D721Med (cell line): Measurements from ENCODE around the gene TRAM2.

Experiments
- DNase-seq: peaks from one replicate; pipeline ENCODE4 v3.0.0; 2011; ENCODE audit warnings: low spot score; ENCODE audit not compliant: insufficient read length
- FAIRE-seq: peaks from 2 replicates; lab custom pipeline; 2011; peaks lifted over from hg19 to GRCh38; lab: Jason Lieb, UNC
- CTCF ChIP-seq: IDR thresholded peaks from 2 replicates; pipeline ENCODE4 v1.5.1; 2012; ENCODE audit warnings: mild to moderate bottlenecking, control low read depth; ENCODE audit not compliant: insufficient read depth; ENCODE audit errors: missing control alignments

The TRAM2 gene

GRCh38 chr6:52587001-52587400, 10.1 kb upstream of the TRAM2 start:
- no peak for TF ChIP-seq CTCF
- FAIRE-seq, result no peak

GRCh38 chr6:52584203-52584602, 7.3 kb upstream of the TRAM2 start:
- no peak for TF ChIP-seq CTCF
- FAIRE-seq (no peak), DNase-seq (no peak)

More at GRCh38 chr6:52587001-52587400, 10.1 kb upstream of the TRAM2 start:
- no peak for DNase-seq

- FAIRE-seq (no peak), DNase-seq (no peak)
- no peak for TF ChIP-seq CTCF
These were observed 6.1 kb upstream of the TRAM2 start for GRCh38 chr6:52582996-52583395.

GRCh38 chr6:52582446-52582845, 5.6 kb upstream of the TRAM2 start:
- FAIRE-seq (no peak), DNase-seq (no peak)
- no peak for TF ChIP-seq CTCF

- no peak for FAIRE-seq
- no peak for TF ChIP-seq CTCF
These were observed 4.0 kb upstream of the TRAM2 start for GRCh38 chr6:52580905-52581304.

GRCh38 chr6:52579006-52579660, 2.3 kb upstream of the TRAM2 start:
- DNase-seq, result no peak
- FAIRE-seq, result no peak
- no peak for TF ChIP-seq CTCF

More at GRCh38 chr6:52580905-52581304, 4.0 kb upstream of the TRAM2 start:
- DNase-seq, result no peak

- no peak for TF ChIP-seq CTCF
- FAIRE-seq (no peak), DNase-seq (no peak)
These were observed 1.1 kb upstream of the TRAM2 start for GRCh38 chr6:52577778-52578463.
